Activated T-cell treated with anti-CD3 and anti-CD28 coated beads for 24 hours (primary cell): ENCODE measurements around the gene SHKBP1.
"Not testable (repeated sequence)": the region's sequence is repeated elsewhere in the genome, so short reads cannot be mapped to it uniquely, and the experiment has no call there.

Experiments used
- DNase-seq: peaks from one replicate; pipeline ENCODE4 v3.0.0-alpha.2; 2020; ENCODE audit warnings: low read depth

The SHKBP1 gene

GRCh38 chr19:40556953-40557530, 19.6 kb upstream of the SHKBP1 start:
- DNase-seq, result no peak

GRCh38 chr19:40559394-40559793, 17.3 kb upstream of the SHKBP1 start:
- no peak for DNase-seq

GRCh38 chr19:40560092-40560507, 16.6 kb upstream of the SHKBP1 start:
- DNase-seq, result no peak

GRCh38 chr19:40561947-40562346, 14.7 kb upstream of the SHKBP1 start:
- no peak for DNase-seq

- DNase-seq, result not testable (repeated sequence)
These were observed 12.1 kb upstream of the SHKBP1 start for GRCh38 chr19:40564535-40564934.

GRCh38 chr19:40565355-40565754, 11.3 kb upstream of the SHKBP1 start:
- no peak for DNase-seq

GRCh38 chr19:40565910-40566495, 10.7 kb upstream of the SHKBP1 start:
- DNase-seq, result no peak

- DNase-seq, result no peak
These were observed 9.5 kb upstream of the SHKBP1 start for GRCh38 chr19:40567040-40567749.

- DNase-seq, result no peak
These were observed 8.8 kb upstream of the SHKBP1 start for GRCh38 chr19:40567750-40568494.

GRCh38 chr19:40570313-40571004, 6.2 kb upstream of the SHKBP1 start:
- DNase-seq, result peak; percentile 90

- DNase-seq, result no peak
These were observed 5.7 kb upstream of the SHKBP1 start for GRCh38 chr19:40571005-40571318.

- no peak for DNase-seq
These were observed 4.7 kb upstream of the SHKBP1 start for GRCh38 chr19:40571831-40572495.

- DNase-seq, result no peak
These were observed 1.3 kb upstream of the SHKBP1 start for GRCh38 chr19:40575326-40575725.

- DNase-seq, result no peak
These were observed 505 bp upstream of the SHKBP1 start for GRCh38 chr19:40576151-40576584.

- no peak for DNase-seq
These were observed 1.8 kb downstream of the SHKBP1 start for GRCh38 chr19:40578442-40578908.

- DNase-seq, result no peak
These were observed 3.9 kb downstream of the SHKBP1 start for GRCh38 chr19:40580619-40581018.

GRCh38 chr19:40581531-40581930, 4.9 kb downstream of the SHKBP1 start:
- DNase-seq, result no peak

GRCh38 chr19:40582467-40582866, 5.8 kb downstream of the SHKBP1 start:
- DNase-seq, result no peak

- DNase-seq, result no peak
These were observed 6.6 kb downstream of the SHKBP1 start for GRCh38 chr19:40583283-40583682.

- no peak for DNase-seq
These were observed 7.3 kb downstream of the SHKBP1 start for GRCh38 chr19:40584007-40584406.

GRCh38 chr19:40585241-40585981, 8.7 kb downstream of the SHKBP1 start:
- no peak for DNase-seq
